HepG2 (cell line): ENCODE data around the gene IFIT5. TPM values are rescaled to one million over a fixed set of nuclear protein-coding genes. Genes with fewer than 3 reads are reported as not detected.

Experiments
- KIAA2018 ChIP-seq: sonication (generic); formaldehyde crosslinking; IDR thresholded peaks from 2 replicates; pipeline ENCODE4 v1.5.0; 2020; ENCODE audit warnings: mild to moderate bottlenecking, missing genetic modification reagents, borderline replicate concordance
- KLF11 ChIP-seq: IDR thresholded peaks from 2 replicates; pipeline ENCODE4 v1.6.1; 2016; ENCODE audit warnings: missing compliant biosample characterization
- NFIB ChIP-seq: sonication (generic); formaldehyde crosslinking; IDR thresholded peaks from 2 replicates; pipeline ENCODE4 v1.9.0; 2021; ENCODE audit warnings: missing genetic modification reagents, mild to moderate bottlenecking, borderline replicate concordance
- PATZ1 ChIP-seq: sonication (generic); formaldehyde crosslinking; IDR thresholded peaks from 2 replicates; pipeline ENCODE4 v1.4.0; 2020; ENCODE audit warnings: missing genetic modification reagents
- PHF21A ChIP-seq: sonication (generic); formaldehyde crosslinking; IDR thresholded peaks from 2 replicates; pipeline ENCODE4 v1.5.0; 2020; ENCODE audit warnings: mild to moderate bottlenecking, missing genetic modification reagents
- POLR2A ChIP-seq, 2 experiments: IDR thresholded peaks; 2 replicates each; pipeline ENCODE4 v1.6.1; 2011; ENCODE audit warnings: low read depth in 2 of 2, low read length in 2 of 2, mild to moderate bottlenecking in 1 of 2, moderate library complexity in 1 of 2; ENCODE audit not compliant: insufficient read depth in 1 of 2
- ZBTB2 ChIP-seq: sonication (generic); formaldehyde crosslinking; IDR thresholded peaks from 2 replicates; pipeline ENCODE4 v1.8.0; 2022; ENCODE audit warnings: low read depth, missing genetic modification reagents
- ZNF331 ChIP-seq: sonication (generic); formaldehyde crosslinking; IDR thresholded peaks from 2 replicates; pipeline ENCODE4 v1.4.0; 2020; ENCODE audit warnings: missing genetic modification reagents
- polyA plus RNA-seq, 8 experiments: library from polyadenylated mRNA; depleted of rRNA in 3 of 8; stranded (reverse) in 7 of 8; unstranded in 1 of 8; fragments of >200 nt; fragmentation: Illumina TruSeq in 4 of 8; extraction: Trizol in 4 of 8; gene quantifications; 2 replicates each; pipeline versions ENCODE4 v1.2.1 to v1.2.3, GENCODE V29; 2011 to 2016; ENCODE audit warnings: low read depth in 4 of 8, missing spikeins in 1 of 8, mixed read lengths in 1 of 8; ENCODE audit not compliant: insufficient read depth in 1 of 8
- total RNA-seq, 5 experiments: library from RNA; depleted of rRNA; stranded (reverse); fragments of >200 nt; fragmentation: Illumina TruSeq; extraction: Trizol; gene quantifications; 2 replicates each; pipeline ENCODE4 v1.2.3, GENCODE V29; 2016; ENCODE audit warnings: low read depth in 1 of 5
- TF ChIP-seq, protein P1 (sequence below): sonication (generic); formaldehyde crosslinking; IDR thresholded peaks from 2 replicates; pipeline ENCODE4 v1.4.0; 2020; ENCODE audit warnings: missing genetic modification reagents, borderline replicate concordance
- TF ChIP-seq, protein P2 (sequence below): sonication (generic); formaldehyde crosslinking; IDR thresholded peaks from 2 replicates; pipeline ENCODE4 v1.4.0; 2020; ENCODE audit warnings: mild to moderate bottlenecking, low read depth, missing genetic modification reagents

The IFIT5 gene
- total and polyA plus RNA-seq, 2 of the 13 experiments (the other 11 are each of a cell fraction or from before 2014, with no cell fraction given) = 2.2 to 8.3 TPM

DNA sequence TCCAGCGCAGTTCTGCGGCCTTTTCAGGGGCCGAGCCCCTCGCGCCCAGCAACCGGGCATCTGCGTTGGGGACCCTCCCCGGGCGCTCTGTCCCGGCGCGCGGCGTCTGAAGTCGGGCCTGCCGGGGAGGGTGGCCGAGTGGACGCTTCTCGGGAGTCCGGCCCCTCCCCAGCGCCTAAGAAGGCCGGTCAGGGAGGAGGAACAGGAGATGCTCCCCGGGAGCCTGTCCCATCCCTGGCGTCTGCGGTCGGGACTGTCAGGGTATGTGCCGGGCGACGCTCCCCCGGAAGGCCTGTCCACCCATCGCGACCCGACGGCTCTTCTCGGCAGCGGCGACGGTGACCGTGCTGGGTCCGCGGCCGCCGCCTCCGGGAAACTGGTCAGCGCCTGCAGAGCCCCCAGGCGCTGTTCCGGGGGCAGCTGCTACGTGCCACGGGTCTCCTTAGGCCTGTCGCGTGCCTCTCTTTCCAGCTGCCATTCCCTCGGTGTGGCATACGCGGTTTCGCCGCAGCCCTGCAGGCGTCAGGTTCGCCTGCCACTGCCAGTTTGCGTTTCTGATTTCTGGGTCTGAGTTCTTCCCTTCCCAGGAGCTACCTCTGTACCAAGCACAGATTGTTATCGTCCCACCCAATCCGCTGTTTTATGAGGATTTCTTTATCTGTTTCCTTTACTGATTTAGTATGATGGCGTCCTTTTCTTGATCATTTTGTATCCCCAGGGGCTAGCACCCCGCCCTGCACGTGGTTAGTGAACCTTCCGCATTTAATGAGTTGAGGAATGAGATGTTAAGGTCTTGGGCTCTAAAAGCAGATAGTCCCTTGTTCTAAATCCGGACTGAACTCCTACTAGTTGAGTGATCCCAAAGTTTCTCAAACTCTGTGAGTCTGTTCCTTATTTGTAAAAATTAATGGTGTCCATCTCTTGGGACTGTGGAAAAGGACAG is 782 bp downstream of the IFIT5 start (continued):
- TF ChIP-seq KLF11 (CRISPR knock-in tag) = no peak
- TF ChIP-seq NFIB (CRISPR knock-in tag) = no peak
- no peak for TF ChIP-seq ZBTB2
- no peak for TF ChIP-seq KIAA2018
- TF ChIP-seq PATZ1 (CRISPR knock-in tag) = 0 out of 2 replicates have a peak, but pooled peaks have one; percentile 10
- TF ChIP-seq PHF21A (CRISPR knock-in tag) = no peak
- TF ChIP-seq, protein P1, sequence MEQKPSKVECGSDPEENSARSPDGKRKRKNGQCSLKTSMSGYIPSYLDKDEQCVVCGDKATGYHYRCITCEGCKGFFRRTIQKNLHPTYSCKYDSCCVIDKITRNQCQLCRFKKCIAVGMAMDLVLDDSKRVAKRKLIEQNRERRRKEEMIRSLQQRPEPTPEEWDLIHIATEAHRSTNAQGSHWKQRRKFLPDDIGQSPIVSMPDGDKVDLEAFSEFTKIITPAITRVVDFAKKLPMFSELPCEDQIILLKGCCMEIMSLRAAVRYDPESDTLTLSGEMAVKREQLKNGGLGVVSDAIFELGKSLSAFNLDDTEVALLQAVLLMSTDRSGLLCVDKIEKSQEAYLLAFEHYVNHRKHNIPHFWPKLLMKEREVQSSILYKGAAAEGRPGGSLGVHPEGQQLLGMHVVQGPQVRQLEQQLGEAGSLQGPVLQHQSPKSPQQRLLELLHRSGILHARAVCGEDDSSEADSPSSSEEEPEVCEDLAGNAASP (CRISPR knock-in tag) = no peak; the same call in 1 of the 2 replicates
- TF ChIP-seq ZNF331 (CRISPR knock-in tag) = no peak; the same call in none of the 2 replicates
- TF ChIP-seq, protein P2, sequence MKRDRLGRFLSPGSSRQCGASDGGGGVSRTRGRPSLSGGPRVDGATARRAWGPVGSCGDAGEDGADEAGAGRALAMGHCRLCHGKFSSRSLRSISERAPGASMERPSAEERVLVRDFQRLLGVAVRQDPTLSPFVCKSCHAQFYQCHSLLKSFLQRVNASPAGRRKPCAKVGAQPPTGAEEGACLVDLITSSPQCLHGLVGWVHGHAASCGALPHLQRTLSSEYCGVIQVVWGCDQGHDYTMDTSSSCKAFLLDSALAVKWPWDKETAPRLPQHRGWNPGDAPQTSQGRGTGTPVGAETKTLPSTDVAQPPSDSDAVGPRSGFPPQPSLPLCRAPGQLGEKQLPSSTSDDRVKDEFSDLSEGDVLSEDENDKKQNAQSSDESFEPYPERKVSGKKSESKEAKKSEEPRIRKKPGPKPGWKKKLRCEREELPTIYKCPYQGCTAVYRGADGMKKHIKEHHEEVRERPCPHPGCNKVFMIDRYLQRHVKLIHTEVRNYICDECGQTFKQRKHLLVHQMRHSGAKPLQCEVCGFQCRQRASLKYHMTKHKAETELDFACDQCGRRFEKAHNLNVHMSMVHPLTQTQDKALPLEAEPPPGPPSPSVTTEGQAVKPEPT = 0 out of 2 replicates have a peak, but pooled peaks have one; percentile 13
- TF ChIP-seq POLR2A (IDR thresholded peaks at IDR 0.05; ENCODE audit: insufficient read depth in 1 of 2, low read depth in 2 of 2, low read length in 2 of 2) = no peak
